SU-DHL-6 (cell line): ENCODE results near the gene MYO10.

Experiments used
- CTCF ChIP-seq: fragments of 200-600 bp; sonication (generic); IDR thresholded peaks from one replicate; pipeline ENCODE4 v1.5.1; 2017; ENCODE audit warnings: antibody characterized with exemption, mild to moderate bottlenecking, low read length, moderate library complexity; ENCODE audit not compliant: insufficient read depth, poor library complexity, severe bottlenecking
- EZH2phosphoT487 ChIP-seq: fragments of 200-600 bp; sonication (generic), shearing (Covaris generic); conservative IDR thresholded peaks from 2 replicates; pipeline ENCODE4 v1.6.1; 2018; ENCODE audit warnings: mild to moderate bottlenecking, antibody characterized with exemption, low read length, moderate library complexity, mixed read lengths

- TF ChIP-seq CTCF (no peak), EZH2phosphoT487 (no peak)
Observed at GRCh38 chr5:16759147-16759773, 176.8 kb downstream of the MYO10 start.
